DOHH2 (cell line): ENCODE data around the gene ELOVL5.

Experiments
- CTCF ChIP-seq: fragments of 200-600 bp; sonication (generic); IDR thresholded peaks from one replicate; pipeline ENCODE4 v1.5.1; 2014; ENCODE audit warnings: antibody characterized with exemption, mild to moderate bottlenecking, low read depth, low read length; ENCODE audit not compliant: poor library complexity, severe bottlenecking
- EZH2phosphoT487 ChIP-seq: fragments of 200-600 bp; sonication (generic); IDR thresholded peaks from 2 replicates; pipeline ENCODE4 v1.6.1; 2017; ENCODE audit warnings: borderline replicate concordance, mild to moderate bottlenecking, antibody characterized with exemption, low read length, moderate library complexity, mixed read lengths

- no peak for TF ChIP-seq CTCF
- TF ChIP-seq EZH2phosphoT487 = no peak
Observed at GRCh38 chr6:53302678-53303360, 45.9 kb downstream of the ELOVL5 start.
